Measurements from ENCODE around the gene FHOD3.

GRCh38 chr18:36643061-36643460 is 345.5 kb downstream of the FHOD3 start:
- TF ChIP-seq, protein P1, sequence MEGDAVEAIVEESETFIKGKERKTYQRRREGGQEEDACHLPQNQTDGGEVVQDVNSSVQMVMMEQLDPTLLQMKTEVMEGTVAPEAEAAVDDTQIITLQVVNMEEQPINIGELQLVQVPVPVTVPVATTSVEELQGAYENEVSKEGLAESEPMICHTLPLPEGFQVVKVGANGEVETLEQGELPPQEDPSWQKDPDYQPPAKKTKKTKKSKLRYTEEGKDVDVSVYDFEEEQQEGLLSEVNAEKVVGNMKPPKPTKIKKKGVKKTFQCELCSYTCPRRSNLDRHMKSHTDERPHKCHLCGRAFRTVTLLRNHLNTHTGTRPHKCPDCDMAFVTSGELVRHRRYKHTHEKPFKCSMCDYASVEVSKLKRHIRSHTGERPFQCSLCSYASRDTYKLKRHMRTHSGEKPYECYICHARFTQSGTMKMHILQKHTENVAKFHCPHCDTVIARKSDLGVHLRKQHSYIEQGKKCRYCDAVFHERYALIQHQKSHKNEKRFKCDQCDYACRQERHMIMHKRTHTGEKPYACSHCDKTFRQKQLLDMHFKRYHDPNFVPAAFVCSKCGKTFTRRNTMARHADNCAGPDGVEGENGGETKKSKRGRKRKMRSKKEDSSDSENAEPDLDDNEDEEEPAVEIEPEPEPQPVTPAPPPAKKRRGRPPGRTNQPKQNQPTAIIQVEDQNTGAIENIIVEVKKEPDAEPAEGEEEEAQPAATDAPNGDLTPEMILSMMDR (IDR thresholded peaks at IDR 0.05) = no peak
- TF ChIP-seq POLR2AphosphoS5 (IDR thresholded peaks at IDR 0.05; ENCODE audit: insufficient read depth in 1 of 2, low read depth in 1 of 2) = no peak
